HepG2 (cell line): Measurements from ENCODE around the gene VAMP3. TPM values are rescaled to one million over a fixed set of nuclear protein-coding genes. Genes with fewer than 3 reads are reported as not detected.
A peak's percentile ranks its signal among the peaks of the same experiment; 100 is the strongest.

Experiments used
- CREB1 ChIP-seq, 2 experiments: fragments of 450-650 bp in 1 of 2; IDR thresholded peaks; 2 replicates each; pipeline ENCODE4 v1.6.1; 2016 to 2017; ENCODE audit warnings: control low read depth in 1 of 2, mild to moderate bottlenecking in 1 of 2, missing compliant biosample characterization in 1 of 2, missing genetic modification characterization in 1 of 2
- GABPA ChIP-seq, 2 experiments: IDR thresholded peaks; 2 replicates each; pipeline ENCODE4 v1.6.1; 2011 to 2016; ENCODE audit warnings: low read depth in 2 of 2, low read length in 1 of 2, missing biosample characterization in 1 of 2, missing genetic modification characterization in 1 of 2
- GATAD1 ChIP-seq: IDR thresholded peaks from 2 replicates; pipeline ENCODE4 v1.6.1; 2016; ENCODE audit warnings: missing genetic modification reagents, missing compliant biosample characterization
- KMT2B ChIP-seq: IDR thresholded peaks from 2 replicates; pipeline ENCODE4 v1.6.1; 2016; ENCODE audit warnings: missing genetic modification reagents, missing compliant biosample characterization
- MXD1 ChIP-seq: sonication (generic); formaldehyde crosslinking; IDR thresholded peaks from 2 replicates; pipeline ENCODE4 v1.4.0; 2020; ENCODE audit warnings: mild to moderate bottlenecking, missing genetic modification reagents
- NR3C1 ChIP-seq: sonication (generic); formaldehyde crosslinking; IDR thresholded peaks from 2 replicates; pipeline ENCODE4 v1.4.0; 2020; ENCODE audit warnings: missing genetic modification reagents
- POGZ ChIP-seq: sonication (generic); formaldehyde crosslinking; IDR thresholded peaks from 2 replicates; pipeline ENCODE4 v1.4.0; 2020; ENCODE audit warnings: mild to moderate bottlenecking, missing genetic modification reagents
- POLR2A ChIP-seq, 2 experiments: IDR thresholded peaks; 2 replicates each; pipeline ENCODE4 v1.6.1; 2011; ENCODE audit warnings: low read depth in 2 of 2, low read length in 2 of 2, mild to moderate bottlenecking in 1 of 2, moderate library complexity in 1 of 2; ENCODE audit not compliant: insufficient read depth in 1 of 2
- SP2 ChIP-seq: sonication (generic); formaldehyde crosslinking; IDR thresholded peaks from 2 replicates; pipeline ENCODE4 v1.5.1; 2020; ENCODE audit warnings: mild to moderate bottlenecking, missing genetic modification reagents
- TFE3 ChIP-seq: IDR thresholded peaks from 2 replicates; pipeline ENCODE4 v1.6.1; 2016
- ZBTB38 ChIP-seq: sonication (generic); formaldehyde crosslinking; IDR thresholded peaks from 2 replicates; pipeline ENCODE4 v1.5.1; 2020; ENCODE audit warnings: mild to moderate bottlenecking, missing genetic modification reagents
- ZC3H13 ChIP-seq: sonication (generic); formaldehyde crosslinking; IDR thresholded peaks from 2 replicates; pipeline ENCODE4 v1.8.1; 2023; ENCODE audit warnings: mild to moderate bottlenecking, missing genetic modification reagents, moderate library complexity
- ZMYM3 ChIP-seq: sonication (generic); formaldehyde crosslinking; IDR thresholded peaks from 2 replicates; pipeline ENCODE4 v1.5.1; 2020; ENCODE audit warnings: mild to moderate bottlenecking, missing genetic modification reagents
- ZNF225 ChIP-seq: sonication (generic); formaldehyde crosslinking; IDR thresholded peaks from 2 replicates; pipeline ENCODE4 v1.4.0; 2020; ENCODE audit warnings: mild to moderate bottlenecking, missing genetic modification reagents
- ZNF274 ChIP-seq: sonication (generic); formaldehyde crosslinking; IDR thresholded peaks from 2 replicates; pipeline ENCODE4 v1.5.1; 2020; ENCODE audit warnings: mild to moderate bottlenecking, missing genetic modification reagents
- ZNF556 ChIP-seq: sonication (generic); formaldehyde crosslinking; IDR thresholded peaks from 2 replicates; pipeline ENCODE4 v1.4.0; 2020; ENCODE audit warnings: mild to moderate bottlenecking, missing genetic modification reagents, borderline replicate concordance
- ZNF563 ChIP-seq: sonication (generic); formaldehyde crosslinking; IDR thresholded peaks from 2 replicates; pipeline ENCODE4 v1.8.0; 2022; ENCODE audit warnings: mild to moderate bottlenecking, moderate library complexity, missing genetic modification reagents
- ZNF607 ChIP-seq: sonication (generic); formaldehyde crosslinking; IDR thresholded peaks from 2 replicates; pipeline ENCODE4 v1.5.1; 2020; ENCODE audit warnings: missing genetic modification reagents, mild to moderate bottlenecking, borderline replicate concordance
- ZNF614 ChIP-seq: IDR thresholded peaks from 2 replicates; pipeline ENCODE4 v1.6.1; 2018; ENCODE audit warnings: missing biosample characterization, missing genetic modification reagents, inconsistent platforms, borderline replicate concordance
- ZNF772 ChIP-seq: sonication (generic); formaldehyde crosslinking; IDR thresholded peaks from 2 replicates; pipeline ENCODE4 v1.5.0; 2020; ENCODE audit warnings: mild to moderate bottlenecking, missing genetic modification reagents
- polyA plus RNA-seq, 8 experiments: library from polyadenylated mRNA; depleted of rRNA in 3 of 8; stranded (reverse) in 7 of 8; unstranded in 1 of 8; fragments of >200 nt; fragmentation: Illumina TruSeq in 4 of 8; extraction: Trizol in 4 of 8; gene quantifications; 2 replicates each; pipeline versions ENCODE4 v1.2.1 to v1.2.3, GENCODE V29; 2011 to 2016; ENCODE audit warnings: low read depth in 4 of 8, missing spikeins in 1 of 8, mixed read lengths in 1 of 8; ENCODE audit not compliant: insufficient read depth in 1 of 8
- total RNA-seq, 5 experiments: library from RNA; depleted of rRNA; stranded (reverse); fragments of >200 nt; fragmentation: Illumina TruSeq; extraction: Trizol; gene quantifications; 2 replicates each; pipeline ENCODE4 v1.2.3, GENCODE V29; 2016; ENCODE audit warnings: low read depth in 1 of 5
- TF ChIP-seq, protein P1 (sequence below): IDR thresholded peaks from 2 replicates; pipeline ENCODE4 v1.6.1; 2016; ENCODE audit warnings: mild to moderate bottlenecking
- TF ChIP-seq, protein P2 (sequence below): IDR thresholded peaks from 2 replicates; pipeline ENCODE4 v1.6.1; 2012; ENCODE audit warnings: low read length, improper control_type of control experiment

The VAMP3 gene
- total and polyA plus RNA-seq, 2 of the 13 experiments (the other 11 are each of a cell fraction or from before 2014, with no cell fraction given) = 75.3 to 88.7 TPM

DNA sequence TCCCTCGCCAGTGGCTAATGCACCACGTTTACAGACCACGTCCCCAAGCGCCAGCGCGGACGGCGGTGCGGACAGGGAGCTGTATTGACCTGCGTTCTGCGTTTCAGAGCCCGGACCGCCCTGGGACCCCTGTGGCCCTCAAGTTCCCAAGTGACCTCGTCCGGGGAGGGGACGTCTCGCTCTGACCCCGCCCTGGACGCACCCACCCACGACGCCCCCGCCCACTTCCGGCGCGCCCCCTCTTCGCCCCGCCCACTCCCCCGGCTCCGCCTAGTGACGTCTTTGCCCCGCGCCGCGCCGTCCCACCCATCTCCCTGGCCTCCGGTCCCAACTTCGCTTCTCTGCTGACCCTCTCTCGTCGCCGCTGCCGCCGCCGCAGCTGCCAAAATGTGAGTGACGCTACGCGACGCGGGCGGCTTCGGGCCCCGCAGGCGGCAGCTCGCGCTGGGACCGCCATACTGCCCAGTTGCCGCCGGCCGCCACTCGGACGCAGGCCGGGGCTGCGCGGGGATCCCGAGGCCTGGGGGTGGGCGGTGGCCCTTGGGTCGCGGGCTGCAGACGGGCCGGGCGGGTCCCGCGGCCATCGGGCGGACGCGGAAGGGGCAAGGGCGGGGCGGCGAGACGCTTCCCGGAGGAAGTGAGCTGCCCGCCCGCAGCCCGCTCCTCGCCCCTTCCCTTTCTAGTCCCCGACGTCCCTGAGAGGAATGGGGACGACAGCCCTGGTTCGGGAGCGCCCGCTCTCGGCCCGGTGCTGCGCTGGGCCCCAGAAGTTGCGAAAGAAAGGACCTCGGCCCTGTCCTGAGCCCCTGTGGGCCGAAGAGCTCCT is at the start of gene VAMP3 (continued):
- TF ChIP-seq, protein P1, sequence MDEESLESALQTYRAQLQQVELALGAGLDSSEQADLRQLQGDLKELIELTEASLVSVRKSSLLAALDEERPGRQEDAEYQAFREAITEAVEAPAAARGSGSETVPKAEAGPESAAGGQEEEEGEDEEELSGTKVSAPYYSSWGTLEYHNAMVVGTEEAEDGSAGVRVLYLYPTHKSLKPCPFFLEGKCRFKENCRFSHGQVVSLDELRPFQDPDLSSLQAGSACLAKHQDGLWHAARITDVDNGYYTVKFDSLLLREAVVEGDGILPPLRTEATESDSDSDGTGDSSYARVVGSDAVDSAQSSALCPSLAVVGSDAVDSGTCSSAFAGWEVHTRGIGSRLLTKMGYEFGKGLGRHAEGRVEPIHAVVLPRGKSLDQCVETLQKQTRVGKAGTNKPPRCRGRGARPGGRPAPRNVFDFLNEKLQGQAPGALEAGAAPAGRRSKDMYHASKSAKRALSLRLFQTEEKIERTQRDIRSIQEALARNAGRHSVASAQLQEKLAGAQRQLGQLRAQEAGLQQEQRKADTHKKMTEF (CRISPR knock-in tag) = peak; percentile 37; the same call in 1 of the 2 replicates
- TF ChIP-seq ZC3H13 (CRISPR knock-in tag) = peak; percentile 23; the same call in 1 of the 2 replicates
- peak; percentile 91 for TF ChIP-seq GATAD1
- TF ChIP-seq TFE3 (CRISPR knock-in tag) = no peak
- peak; percentile 22; the same call in 1 of the 2 replicates for TF ChIP-seq MXD1 (CRISPR knock-in tag)
- TF ChIP-seq POLR2A (IDR thresholded peaks at IDR 0.05; ENCODE audit: insufficient read depth in 1 of 2, low read depth in 2 of 2, low read length in 2 of 2) = peak; percentile 51 to 76
- peak; percentile 66 for TF ChIP-seq POGZ (CRISPR knock-in tag)
- TF ChIP-seq NR3C1 = no peak
- TF ChIP-seq ZNF225 = 0 out of 2 replicates have a peak, but pooled peaks have one; percentile 40
- peak; percentile 68; the same call in 1 of the 2 replicates for TF ChIP-seq ZBTB38
- TF ChIP-seq ZNF607 (CRISPR knock-in tag) = 0 out of 2 replicates have a peak, but pooled peaks have one; percentile 75
- TF ChIP-seq GABPA (IDR thresholded peaks at IDR 0.05; ENCODE audit: low read depth, low read length) = peak; percentile 57
- TF ChIP-seq GABPA (CRISPR knock-in tag; IDR thresholded peaks at IDR 0.05; ENCODE audit: low read depth) = peak; percentile 84
- TF ChIP-seq ZMYM3 (CRISPR knock-in tag) = 0 out of 2 replicates have a peak, but pooled peaks have one; percentile 19
- TF ChIP-seq SP2 (CRISPR knock-in tag) = peak; percentile 51
- TF ChIP-seq CREB1 (IDR thresholded peaks at IDR 0.05) = peak; percentile 91
- peak; percentile 95 for TF ChIP-seq CREB1 (CRISPR knock-in tag; IDR thresholded peaks at IDR 0.05)
- TF ChIP-seq ZNF614 (CRISPR knock-in tag) = peak; percentile 14; the same call in 1 of the 2 replicates
- TF ChIP-seq ZNF563 (CRISPR knock-in tag) = peak; percentile 50; the same call in 1 of the 2 replicates
- peak; percentile 18; the same call in 1 of the 2 replicates for TF ChIP-seq ZNF772
- TF ChIP-seq, protein P2, sequence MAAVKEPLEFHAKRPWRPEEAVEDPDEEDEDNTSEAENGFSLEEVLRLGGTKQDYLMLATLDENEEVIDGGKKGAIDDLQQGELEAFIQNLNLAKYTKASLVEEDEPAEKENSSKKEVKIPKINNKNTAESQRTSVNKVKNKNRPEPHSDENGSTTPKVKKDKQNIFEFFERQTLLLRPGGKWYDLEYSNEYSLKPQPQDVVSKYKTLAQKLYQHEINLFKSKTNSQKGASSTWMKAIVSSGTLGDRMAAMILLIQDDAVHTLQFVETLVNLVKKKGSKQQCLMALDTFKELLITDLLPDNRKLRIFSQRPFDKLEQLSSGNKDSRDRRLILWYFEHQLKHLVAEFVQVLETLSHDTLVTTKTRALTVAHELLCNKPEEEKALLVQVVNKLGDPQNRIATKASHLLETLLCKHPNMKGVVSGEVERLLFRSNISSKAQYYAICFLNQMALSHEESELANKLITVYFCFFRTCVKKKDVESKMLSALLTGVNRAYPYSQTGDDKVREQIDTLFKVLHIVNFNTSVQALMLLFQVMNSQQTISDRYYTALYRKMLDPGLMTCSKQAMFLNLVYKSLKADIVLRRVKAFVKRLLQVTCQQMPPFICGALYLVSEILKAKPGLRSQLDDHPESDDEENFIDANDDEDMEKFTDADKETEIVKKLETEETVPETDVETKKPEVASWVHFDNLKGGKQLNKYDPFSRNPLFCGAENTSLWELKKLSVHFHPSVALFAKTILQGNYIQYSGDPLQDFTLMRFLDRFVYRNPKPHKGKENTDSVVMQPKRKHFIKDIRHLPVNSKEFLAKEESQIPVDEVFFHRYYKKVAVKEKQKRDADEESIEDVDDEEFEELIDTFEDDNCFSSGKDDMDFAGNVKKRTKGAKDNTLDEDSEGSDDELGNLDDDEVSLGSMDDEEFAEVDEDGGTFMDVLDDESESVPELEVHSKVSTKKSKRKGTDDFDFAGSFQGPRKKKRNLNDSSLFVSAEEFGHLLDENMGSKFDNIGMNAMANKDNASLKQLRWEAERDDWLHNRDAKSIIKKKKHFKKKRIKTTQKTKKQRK = no peak
- peak; percentile 69; the same call in 1 of the 2 replicates for TF ChIP-seq KMT2B (CRISPR knock-in tag)
- TF ChIP-seq ZNF274 (CRISPR knock-in tag) = peak; percentile 82
- no peak; the same call in 1 of the 2 replicates for TF ChIP-seq ZNF556
